HEK293 (cell line): ENCODE results near the gene MTRF1L.

Source experiments
- BCL11A ChIP-seq: fragments of 450-650 bp; formaldehyde crosslinking; IDR thresholded peaks from 2 replicates; pipeline ENCODE4 v1.5.1; 2016; ENCODE audit warnings: low read depth, missing biosample characterization, missing genetic modification characterization
- KLF10 ChIP-seq: fragments of 450-650 bp; IDR thresholded peaks from 2 replicates; pipeline ENCODE4 v1.5.1; 2018; ENCODE audit warnings: missing biosample characterization, mild to moderate bottlenecking, missing genetic modification characterization
- KLF17 ChIP-seq: fragments of 450-650 bp; formaldehyde crosslinking; IDR thresholded peaks from 2 replicates; pipeline ENCODE4 v1.5.1; 2016; ENCODE audit warnings: missing biosample characterization, missing genetic modification characterization
- KLF9 ChIP-seq: fragments of 450-650 bp; formaldehyde crosslinking; IDR thresholded peaks from 2 replicates; pipeline ENCODE4 v1.5.1; 2016; ENCODE audit warnings: missing biosample characterization, missing genetic modification characterization, low read depth
- ZBTB44 ChIP-seq: fragments of 450-650 bp; IDR thresholded peaks from 2 replicates; pipeline ENCODE4 v1.5.1; 2018; ENCODE audit warnings: missing biosample characterization, mild to moderate bottlenecking, missing genetic modification characterization
- ZFP37 ChIP-seq: fragments of 450-650 bp; formaldehyde crosslinking; IDR thresholded peaks from 2 replicates; pipeline ENCODE4 v1.5.1; 2016; ENCODE audit warnings: missing biosample characterization, missing genetic modification characterization
- ZNF112 ChIP-seq: fragments of 450-650 bp; formaldehyde crosslinking; IDR thresholded peaks from 2 replicates; pipeline ENCODE4 v1.5.0; 2017; ENCODE audit warnings: missing biosample characterization, missing genetic modification characterization
- ZNF157 ChIP-seq: fragments of 450-650 bp; formaldehyde crosslinking; IDR thresholded peaks from 2 replicates; pipeline ENCODE4 v1.5.1; 2016; ENCODE audit warnings: missing biosample characterization, missing genetic modification characterization
- ZNF175 ChIP-seq: fragments of 450-650 bp; formaldehyde crosslinking; IDR thresholded peaks from 2 replicates; pipeline ENCODE4 v1.5.1; 2016; ENCODE audit warnings: missing biosample characterization, missing genetic modification characterization
- ZNF2 ChIP-seq: fragments of 450-650 bp; formaldehyde crosslinking; IDR thresholded peaks from 2 replicates; pipeline ENCODE4 v1.5.1; 2016; ENCODE audit warnings: missing biosample characterization, missing genetic modification characterization
- ZNF24 ChIP-seq: fragments of 450-650 bp; formaldehyde crosslinking; IDR thresholded peaks from 2 replicates; pipeline ENCODE4 v1.5.1; 2016; ENCODE audit warnings: missing biosample characterization, missing genetic modification characterization
- ZNF26 ChIP-seq: fragments of 450-650 bp; formaldehyde crosslinking; IDR thresholded peaks from 2 replicates; pipeline ENCODE4 v1.5.1; 2016; ENCODE audit warnings: missing biosample characterization, missing genetic modification characterization
- ZNF266 ChIP-seq: fragments of 450-650 bp; formaldehyde crosslinking; IDR thresholded peaks from 2 replicates; pipeline ENCODE4 v1.5.1; 2016; ENCODE audit warnings: missing biosample characterization, missing genetic modification characterization, low read depth
- ZNF354C ChIP-seq: fragments of 450-650 bp; formaldehyde crosslinking; IDR thresholded peaks from 2 replicates; pipeline ENCODE4 v1.5.1; 2016; ENCODE audit warnings: missing biosample characterization, missing genetic modification characterization, low read depth, borderline replicate concordance
- ZNF510 ChIP-seq: fragments of 450-650 bp; formaldehyde crosslinking; IDR thresholded peaks from 2 replicates; pipeline ENCODE4 v1.5.1; 2018; ENCODE audit warnings: mild to moderate bottlenecking, missing genetic modification characterization, missing biosample characterization; ENCODE audit not compliant: insufficient replicate concordance
- ZNF513 ChIP-seq: fragments of 450-650 bp; IDR thresholded peaks from 2 replicates; pipeline ENCODE4 v1.5.1; 2018; ENCODE audit warnings: missing biosample characterization, missing genetic modification characterization
- ZNF558 ChIP-seq: fragments of 450-650 bp; formaldehyde crosslinking; IDR thresholded peaks from 2 replicates; pipeline ENCODE4 v1.5.1; 2016; ENCODE audit warnings: missing biosample characterization, missing genetic modification characterization
- ZNF561 ChIP-seq: fragments of 450-650 bp; IDR thresholded peaks from 2 replicates; pipeline ENCODE4 v1.5.1; 2018; ENCODE audit warnings: missing biosample characterization, missing genetic modification characterization, borderline replicate concordance
- ZNF639 ChIP-seq: fragments of 450-650 bp; formaldehyde crosslinking; IDR thresholded peaks from 2 replicates; pipeline ENCODE4 v1.5.1; 2016; ENCODE audit warnings: missing biosample characterization, missing genetic modification characterization
- ZNF701 ChIP-seq: fragments of 450-650 bp; formaldehyde crosslinking; IDR thresholded peaks from 2 replicates; pipeline ENCODE4 v1.5.1; 2016; ENCODE audit warnings: missing biosample characterization, missing genetic modification characterization
- ZNF792 ChIP-seq: fragments of 450-650 bp; formaldehyde crosslinking; IDR thresholded peaks from 2 replicates; pipeline ENCODE4 v1.5.1; 2016; ENCODE audit warnings: missing biosample characterization, missing genetic modification characterization
- ZSCAN18 ChIP-seq: fragments of 450-650 bp; formaldehyde crosslinking; IDR thresholded peaks from 2 replicates; pipeline ENCODE4 v1.5.1; 2016; ENCODE audit warnings: missing biosample characterization, missing genetic modification characterization
- TF ChIP-seq, protein P1 (sequence below): fragments of 450-650 bp; formaldehyde crosslinking; IDR thresholded peaks from 2 replicates; pipeline ENCODE4 v1.5.1; 2016; ENCODE audit warnings: missing biosample characterization, missing genetic modification characterization
- TF ChIP-seq, protein P2 (sequence below): IDR thresholded peaks from 2 replicates; pipeline ENCODE4 v1.6.1; 2011; ENCODE audit warnings: mild to moderate bottlenecking, low read depth, low read length, borderline replicate concordance
- TF ChIP-seq, protein P3 (sequence below): fragments of 450-650 bp; formaldehyde crosslinking; IDR thresholded peaks from 2 replicates; pipeline ENCODE4 v1.5.1; 2016; ENCODE audit warnings: missing biosample characterization, missing genetic modification characterization

The MTRF1L gene

DNA sequence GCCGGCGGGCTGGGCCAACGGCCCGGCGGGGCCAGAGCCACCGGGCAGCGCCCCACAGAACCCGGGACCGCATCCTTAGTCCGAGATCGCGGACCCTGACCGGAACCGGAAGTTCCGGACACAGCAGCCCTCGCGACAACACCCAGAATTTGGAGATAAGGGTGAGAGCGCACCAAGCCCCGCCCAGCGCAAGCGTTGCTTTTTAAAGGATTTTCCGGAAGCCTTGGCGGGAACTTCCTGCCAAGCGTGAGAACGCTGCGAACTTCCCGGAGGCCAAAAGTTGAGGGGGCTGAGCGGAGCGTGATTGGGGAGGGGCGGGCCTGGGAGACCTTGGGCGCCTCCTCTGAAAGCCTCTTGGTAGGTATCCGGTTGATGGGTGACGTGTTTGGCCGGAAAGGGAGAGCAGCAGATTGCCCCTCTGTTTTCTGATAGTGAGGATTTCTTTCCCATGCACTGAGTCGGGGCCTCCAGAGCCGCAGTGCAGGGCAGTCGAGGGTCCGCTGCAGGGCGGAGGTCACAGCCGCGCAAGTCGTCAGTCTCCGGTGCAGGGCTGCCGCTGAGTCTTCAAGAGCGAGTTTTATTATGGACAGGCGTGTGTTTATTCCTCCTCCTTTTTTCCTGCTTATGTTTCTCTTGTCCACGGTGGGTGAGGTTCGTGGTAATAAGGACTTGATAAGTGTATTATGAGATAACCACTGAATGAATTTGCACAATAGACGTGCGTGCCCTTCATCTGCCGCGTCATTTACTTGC, at the start of gene MTRF1L (continued):
- TF ChIP-seq ZNF354C (tag by site-specific recombination) (no peak), BCL11A (no peak), ZNF112 (tag by site-specific recombination) (no peak), ZNF510 (tag by site-specific recombination) (no peak), KLF9 (no peak), ZBTB44 (tag by site-specific recombination) (no peak), ZNF175 (tag by site-specific recombination) (no peak), ZNF639 (tag by site-specific recombination) (peak; percentile 16; the same call in 1 of the 2 replicates), ZNF513 (no peak), ZNF26 (tag by site-specific recombination) (no peak), KLF10 (tag by site-specific recombination) (no peak), ZNF792 (tag by site-specific recombination) (no peak), ZSCAN18 (tag by site-specific recombination) (no peak), ZFP37 (tag by site-specific recombination) (peak; percentile 31; the same call in 1 of the 2 replicates), ZNF266 (tag by site-specific recombination) (no peak), ZNF2 (0 out of 2 replicates have a peak, but pooled peaks have one; percentile 19), ZNF157 (tag by site-specific recombination) (no peak), ZNF24 (tag by site-specific recombination) (no peak), ZNF701 (tag by site-specific recombination) (no peak), KLF17 (no peak), ZNF558 (tag by site-specific recombination) (no peak), ZNF561 (no peak)
- TF ChIP-seq, protein P1, sequence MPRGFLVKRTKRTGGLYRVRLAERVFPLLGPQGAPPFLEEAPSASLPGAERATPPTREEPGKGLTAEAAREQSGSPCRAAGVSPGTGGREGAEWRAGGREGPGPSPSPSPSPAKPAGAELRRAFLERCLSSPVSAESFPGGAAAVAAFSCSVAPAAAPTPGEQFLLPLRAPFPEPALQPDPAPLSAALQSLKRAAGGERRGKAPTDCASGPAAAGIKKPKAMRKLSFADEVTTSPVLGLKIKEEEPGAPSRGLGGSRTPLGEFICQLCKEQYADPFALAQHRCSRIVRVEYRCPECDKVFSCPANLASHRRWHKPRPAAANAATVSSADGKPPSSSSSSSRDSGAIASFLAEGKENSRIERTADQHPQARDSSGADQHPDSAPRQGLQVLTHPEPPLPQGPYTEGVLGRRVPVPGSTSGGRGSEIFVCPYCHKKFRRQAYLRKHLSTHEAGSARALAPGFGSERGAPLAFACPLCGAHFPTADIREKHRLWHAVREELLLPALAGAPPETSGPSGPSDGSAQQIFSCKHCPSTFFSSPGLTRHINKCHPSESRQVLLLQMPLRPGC (tag by site-specific recombination): no peak
- TF ChIP-seq, protein P2, sequence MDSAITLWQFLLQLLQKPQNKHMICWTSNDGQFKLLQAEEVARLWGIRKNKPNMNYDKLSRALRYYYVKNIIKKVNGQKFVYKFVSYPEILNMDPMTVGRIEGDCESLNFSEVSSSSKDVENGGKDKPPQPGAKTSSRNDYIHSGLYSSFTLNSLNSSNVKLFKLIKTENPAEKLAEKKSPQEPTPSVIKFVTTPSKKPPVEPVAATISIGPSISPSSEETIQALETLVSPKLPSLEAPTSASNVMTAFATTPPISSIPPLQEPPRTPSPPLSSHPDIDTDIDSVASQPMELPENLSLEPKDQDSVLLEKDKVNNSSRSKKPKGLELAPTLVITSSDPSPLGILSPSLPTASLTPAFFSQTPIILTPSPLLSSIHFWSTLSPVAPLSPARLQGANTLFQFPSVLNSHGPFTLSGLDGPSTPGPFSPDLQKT: peak; percentile 61; the same call in 1 of the 2 replicates
- TF ChIP-seq, protein P3, sequence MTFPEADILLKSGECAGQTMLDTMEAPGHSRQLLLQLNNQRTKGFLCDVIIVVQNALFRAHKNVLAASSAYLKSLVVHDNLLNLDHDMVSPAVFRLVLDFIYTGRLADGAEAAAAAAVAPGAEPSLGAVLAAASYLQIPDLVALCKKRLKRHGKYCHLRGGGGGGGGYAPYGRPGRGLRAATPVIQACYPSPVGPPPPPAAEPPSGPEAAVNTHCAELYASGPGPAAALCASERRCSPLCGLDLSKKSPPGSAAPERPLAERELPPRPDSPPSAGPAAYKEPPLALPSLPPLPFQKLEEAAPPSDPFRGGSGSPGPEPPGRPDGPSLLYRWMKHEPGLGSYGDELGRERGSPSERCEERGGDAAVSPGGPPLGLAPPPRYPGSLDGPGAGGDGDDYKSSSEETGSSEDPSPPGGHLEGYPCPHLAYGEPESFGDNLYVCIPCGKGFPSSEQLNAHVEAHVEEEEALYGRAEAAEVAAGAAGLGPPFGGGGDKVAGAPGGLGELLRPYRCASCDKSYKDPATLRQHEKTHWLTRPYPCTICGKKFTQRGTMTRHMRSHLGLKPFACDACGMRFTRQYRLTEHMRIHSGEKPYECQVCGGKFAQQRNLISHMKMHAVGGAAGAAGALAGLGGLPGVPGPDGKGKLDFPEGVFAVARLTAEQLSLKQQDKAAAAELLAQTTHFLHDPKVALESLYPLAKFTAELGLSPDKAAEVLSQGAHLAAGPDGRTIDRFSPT (tag by site-specific recombination): no peak
